LoVo (cell line): Measurements from ENCODE around the gene TIGAR.

Source experiments
- DNase-seq: peaks from one replicate; pipeline ENCODE4 v3.0.0-alpha.2; 2016; ENCODE audit warnings: low spot score

The TIGAR gene

DNA sequence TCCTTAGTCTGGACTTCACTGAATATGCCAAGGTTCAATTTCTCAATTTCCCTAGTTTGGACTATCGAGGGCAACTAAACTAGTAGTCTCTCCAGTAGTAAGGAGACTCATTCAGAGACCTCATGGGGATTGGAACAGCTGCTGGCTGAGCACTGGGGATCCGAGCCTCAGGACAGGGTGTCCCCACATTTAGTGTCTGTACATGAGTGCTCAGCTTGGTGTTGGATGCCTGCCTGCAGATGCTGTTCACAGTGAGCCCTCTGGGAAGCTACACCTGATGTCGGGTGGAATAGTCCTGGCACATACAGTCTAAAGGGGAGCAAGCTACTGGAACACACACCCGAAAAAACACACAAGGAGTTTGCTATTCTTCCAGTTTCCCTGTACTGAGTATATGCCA lies 59.3 kb downstream of the TIGAR start:
- DNase-seq = no peak

DNA sequence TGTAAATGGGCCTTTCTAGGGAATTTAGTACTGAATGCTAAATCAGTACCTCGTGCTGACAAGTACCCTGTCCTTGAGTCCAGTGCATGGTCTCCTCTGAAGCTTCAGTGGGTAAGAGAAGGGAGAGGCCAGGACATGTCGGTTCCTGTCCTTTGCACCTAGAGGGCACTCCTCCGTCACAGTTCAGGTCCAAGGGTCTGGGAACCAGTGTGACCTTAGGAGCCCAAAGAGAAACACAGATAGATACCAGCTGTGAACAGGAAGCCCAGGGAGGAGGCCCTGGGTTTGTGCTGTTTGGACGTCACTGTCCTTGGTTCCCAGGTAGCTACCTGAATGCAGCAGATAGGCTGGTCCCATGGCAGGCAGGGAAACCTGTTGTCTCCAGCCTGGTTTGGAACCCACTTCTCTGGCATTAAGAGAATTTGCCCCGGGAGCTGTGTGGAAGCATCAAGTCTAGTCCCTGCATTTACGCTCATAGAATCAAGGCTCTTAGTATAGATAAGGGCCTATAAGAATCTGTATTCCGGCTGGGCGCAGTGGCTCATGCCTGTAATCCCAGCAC lies 62.4 kb downstream of the TIGAR start:
- DNase-seq = no peak

DNA sequence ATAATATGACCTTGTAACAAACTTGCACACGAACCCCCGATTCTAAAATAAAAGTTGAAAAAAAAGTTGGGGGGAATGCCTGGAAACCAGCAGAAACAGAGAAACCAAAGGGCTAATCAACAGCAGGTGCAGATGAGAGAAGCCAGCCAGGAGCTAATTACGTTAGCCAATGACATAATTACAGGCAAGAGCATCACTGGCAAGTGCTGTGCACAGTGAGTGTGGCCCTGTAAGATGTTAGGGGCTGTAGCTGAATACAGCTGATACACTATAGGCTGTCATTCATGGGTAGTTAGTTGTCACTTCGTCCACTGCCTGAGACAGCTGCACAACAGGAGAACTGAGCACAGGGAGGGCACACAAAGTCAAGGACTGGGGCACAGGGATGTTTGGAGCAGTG lies 65.8 kb downstream of the TIGAR start:
- DNase-seq = no peak

DNA sequence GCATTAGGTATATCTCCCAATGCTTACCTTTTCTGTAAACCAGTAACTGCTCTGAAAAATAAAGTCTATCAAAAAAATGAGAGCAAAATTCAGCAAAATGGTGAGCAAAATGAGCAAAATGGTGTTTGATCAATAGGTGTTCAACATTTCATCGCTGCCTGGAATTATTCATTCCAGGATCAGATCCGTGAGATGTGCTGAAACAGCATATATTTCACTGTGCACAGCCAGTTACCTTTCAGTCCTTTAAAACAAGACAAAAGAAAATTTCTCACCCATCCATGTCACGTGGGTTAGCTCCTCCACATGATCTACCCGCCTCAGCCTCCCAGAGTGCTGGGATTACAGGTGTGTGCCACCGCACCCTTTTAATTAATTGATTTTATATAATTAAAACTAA lies 66.6 kb downstream of the TIGAR start:
- DNase-seq = no peak

DNA sequence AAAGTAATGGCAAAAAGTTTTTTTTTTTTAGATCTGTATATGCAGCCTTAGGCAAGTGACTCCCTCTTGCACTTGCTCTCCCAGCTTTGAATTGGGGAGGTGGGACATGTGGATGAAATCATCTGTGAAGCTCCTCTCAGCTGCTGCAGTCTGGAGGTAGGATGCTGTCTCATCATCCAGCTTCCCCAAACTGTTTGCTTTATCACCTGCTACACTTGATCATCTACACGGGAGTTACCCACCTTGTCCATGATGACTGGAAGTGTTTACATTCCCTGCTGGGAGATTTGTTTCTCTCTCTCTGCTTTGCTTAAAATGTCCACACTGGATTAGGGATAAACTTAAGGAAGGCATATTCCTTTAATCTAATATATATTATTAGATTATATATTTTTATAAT lies 67.0 kb downstream of the TIGAR start:
- no peak for DNase-seq

DNA sequence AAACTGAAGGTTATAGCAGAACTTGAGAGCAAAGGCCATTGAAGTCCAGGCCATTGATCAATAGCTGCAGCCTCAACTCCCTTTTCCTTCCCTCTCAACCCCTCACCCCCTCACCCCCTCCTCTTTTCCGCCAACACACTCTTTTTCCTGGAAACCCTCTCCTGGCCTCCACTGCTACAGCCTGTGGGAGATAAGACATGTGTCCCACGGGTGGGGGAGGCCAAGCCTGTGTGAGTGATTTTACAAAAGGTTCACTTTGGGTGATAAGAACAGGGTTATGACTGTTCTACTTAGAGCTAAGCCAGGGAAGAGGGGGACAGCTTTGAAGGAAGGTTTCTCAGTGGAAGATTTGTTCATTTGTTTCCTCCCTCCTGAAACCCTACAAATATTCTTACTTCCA lies 67.6 kb downstream of the TIGAR start:
- no peak for DNase-seq

DNA sequence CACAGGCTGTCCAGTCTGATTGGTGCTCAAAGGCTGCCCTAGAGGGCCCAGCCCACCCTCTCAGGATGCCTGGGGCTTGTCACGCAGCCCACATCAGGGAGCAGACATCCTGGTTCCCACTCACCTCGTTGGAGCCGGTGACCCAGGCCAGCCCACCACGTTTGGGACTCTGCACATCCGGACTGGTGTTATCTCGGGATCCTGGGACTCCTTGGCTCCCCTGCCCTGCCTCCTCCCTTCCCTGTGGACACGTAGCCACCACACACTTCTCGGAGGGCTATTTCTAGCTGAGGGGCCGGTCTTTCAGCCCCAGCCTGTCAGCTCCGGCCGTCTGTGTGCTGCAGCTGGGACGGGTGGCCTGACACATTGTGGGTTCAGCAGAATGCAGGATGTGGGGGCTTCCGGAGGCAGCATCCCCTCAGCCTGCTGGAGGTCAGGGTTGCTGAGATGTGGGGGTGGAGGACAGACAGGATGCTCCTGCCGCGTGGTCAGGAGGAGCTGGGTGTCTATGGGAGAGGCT lies 71.3 kb downstream of the TIGAR start:
- DNase-seq = no peak

DNA sequence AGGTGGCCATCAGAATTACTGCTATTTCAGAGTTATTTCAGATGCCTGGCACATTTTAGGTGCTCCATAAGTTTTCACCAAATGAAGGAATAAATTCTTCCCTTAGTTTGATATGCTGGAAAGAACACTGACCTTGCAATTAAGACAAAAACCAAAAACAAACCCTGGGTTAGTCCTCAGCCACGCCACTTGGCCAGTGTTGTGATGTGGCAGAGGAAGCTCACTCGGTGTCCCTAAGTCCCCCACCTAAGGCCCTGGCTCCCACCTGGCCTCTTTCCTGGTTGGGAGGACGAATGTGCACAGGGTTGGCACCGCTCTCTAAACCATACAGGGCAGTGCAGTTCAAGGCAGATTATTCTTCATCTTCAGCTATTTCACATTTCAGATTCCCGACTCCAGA lies 72.2 kb downstream of the TIGAR start:
- DNase-seq = no peak

DNA sequence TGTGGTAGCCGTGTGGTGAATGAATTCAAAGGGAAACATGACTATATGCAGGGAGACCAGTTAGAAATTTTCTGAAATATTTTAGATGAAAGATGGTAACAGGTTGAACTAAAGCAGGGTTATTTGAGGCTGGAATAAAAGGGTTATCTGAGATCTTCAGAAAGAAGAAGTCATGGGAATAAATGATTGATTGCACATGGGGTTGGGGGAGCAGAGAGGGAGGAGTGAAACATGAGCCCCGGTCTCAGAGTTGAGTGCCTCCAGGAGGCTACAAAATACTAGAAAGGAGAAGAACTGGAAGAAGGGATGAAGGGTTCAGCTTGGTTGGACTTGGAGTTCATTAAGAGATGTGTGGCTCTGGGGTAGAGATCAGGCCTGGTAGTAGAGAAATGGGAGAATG lies 74.8 kb downstream of the TIGAR start:
- no peak for DNase-seq

DNA sequence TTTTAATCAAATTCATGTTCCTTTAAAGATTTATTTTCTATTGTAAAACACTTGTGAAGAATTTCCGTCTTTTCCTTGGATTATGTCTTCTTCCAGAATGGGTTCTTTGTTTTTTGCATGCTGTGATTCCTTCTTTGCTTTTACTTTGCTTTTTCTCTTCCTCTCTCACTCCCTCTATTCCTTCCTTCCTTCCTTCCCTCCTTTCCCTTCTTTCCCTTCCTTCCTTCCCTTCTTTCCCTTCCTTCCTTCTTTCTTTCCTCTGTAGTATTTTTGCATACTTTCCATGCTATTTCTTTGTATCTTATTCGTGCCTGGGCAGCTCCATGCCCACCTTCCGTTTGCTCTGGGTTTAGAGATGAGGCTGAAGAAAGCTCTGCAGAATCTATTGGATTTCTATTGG lies 80.1 kb downstream of the TIGAR start:
- no peak for DNase-seq

DNA sequence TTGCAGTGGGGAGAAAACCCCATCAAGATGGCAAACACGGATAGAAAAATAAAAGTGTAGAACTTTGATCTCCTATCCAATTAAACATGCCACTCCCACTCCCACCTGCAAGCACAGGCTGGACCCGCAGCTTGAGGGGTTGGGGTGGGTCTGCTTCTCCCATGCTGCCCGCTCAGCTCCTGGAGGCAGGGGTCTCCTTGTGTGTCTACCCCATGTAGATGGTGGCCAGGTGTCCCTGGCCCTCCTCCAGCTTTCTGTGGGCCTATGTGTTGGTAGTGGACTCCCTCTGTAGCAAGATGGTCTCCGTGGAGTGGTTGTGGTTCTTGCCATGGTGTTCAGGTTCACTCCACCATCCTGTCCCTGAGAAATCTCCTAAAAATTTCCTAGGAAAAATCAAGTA lies 82.0 kb downstream of the TIGAR start:
- no peak for DNase-seq
